GM13977 (cell line): ENCODE measurements around the gene RHOG.
"Not testable (repeated sequence)": the region's sequence is repeated elsewhere in the genome, so short reads cannot be mapped to it uniquely, and the experiment has no call there.

Source experiments
- DNase-seq: peaks from one replicate; pipeline ENCODE4 v3.0.0; 2012; ENCODE audit warnings: low spot score
- CTCF ChIP-seq: IDR thresholded peaks from 2 replicates; pipeline ENCODE4 v1.5.1; 2012; ENCODE audit warnings: mild to moderate bottlenecking, control low read depth; ENCODE audit not compliant: insufficient read depth; ENCODE audit errors: extremely low read depth, missing control alignments
- in situ Hi-C: fragments of 300-500 bp; cut with MboI; formaldehyde crosslinking; loops from one replicate; pipeline ENCODE4 v1.12.0; 2022; ENCODE audit warnings: low sequenced_read_pairs, low pct_unique_long_range_greater_than_20kb, mixed read lengths, inconsistent platforms; ENCODE audit not compliant: unreplicated experiment

RHOG gene

GRCh38 chr11:3867209-3868091 lies 26.7 kb upstream of the RHOG start:
- no peak for TF ChIP-seq CTCF

GRCh38 chr11:3866836-3867208 lies 26.1 kb upstream of the RHOG start:
- no peak for DNase-seq
- TF ChIP-seq CTCF: no peak
- in situ Hi-C loops: no loop called here

More at GRCh38 chr11:3867209-3868091, 26.7 kb upstream of the RHOG start:
- no peak for DNase-seq
- in situ Hi-C loops: no loop called here

- DNase-seq: no peak
- in situ Hi-C loops: no loop called here
Measured at GRCh38 chr11:3866206-3866605, 25.4 kb upstream of the RHOG start.

GRCh38 chr11:3865388-3866193 lies 24.8 kb upstream of the RHOG start:
- TF ChIP-seq CTCF: no peak
- DNase-seq: no peak
- in situ Hi-C loops: no loop called here

More at GRCh38 chr11:3866206-3866605, 25.4 kb upstream of the RHOG start:
- TF ChIP-seq CTCF: no peak

GRCh38 chr11:3861683-3862082 lies 20.9 kb upstream of the RHOG start:
- in situ Hi-C loops: no loop called here
- no peak for DNase-seq
- no peak for TF ChIP-seq CTCF

GRCh38 chr11:3860898-3861393 lies 20.2 kb upstream of the RHOG start:
- in situ Hi-C loops, DNase-seq: not testable (repeated sequence)
